CD14-positive monocyte (primary cell): ENCODE measurements around the gene SLX4. TPM values are rescaled to one million over a fixed set of nuclear protein-coding genes. Genes with fewer than 3 reads are reported as not detected.

Experiments used
- DNase-seq, 3 donors: peaks; one replicate each; pipeline ENCODE4 v3.0.0-alpha.2; 2011 to 2022
- H2AFZ ChIP-seq: 2 replicates; pipeline ENCODE4 v1.6.0; 2012; ENCODE audit warnings: mild to moderate bottlenecking, low read depth, low read length, inconsistent platforms; ENCODE audit not compliant: insufficient read depth, poor library complexity, severe bottlenecking
- H3K27ac ChIP-seq, 2 donors: 1 replicate in 1 of 2; 2 replicates in 1 of 2; pipeline ENCODE4 v1.5.1; 2012 to 2013; ENCODE audit warnings: low read length in 2 of 2, control low read depth in 1 of 2, inconsistent platforms in 1 of 2, low read depth in 1 of 2, mild to moderate bottlenecking in 1 of 2
- H3K27me3 ChIP-seq, 2 donors: one replicate each; pipeline versions ENCODE4 v1.6.0 to v1.6.1; 2011 to 2013; ENCODE audit warnings: low read length in 2 of 2; ENCODE audit not compliant: control insufficient read depth in 2 of 2, insufficient read depth in 2 of 2
- H3K36me3 ChIP-seq, 2 donors: replicated peaks in 1 of 2; 1 replicate in 1 of 2; 2 replicates in 1 of 2; pipeline versions ENCODE4 v1.5.1 to v1.6.1; 2012 to 2013; ENCODE audit warnings: low read length in 2 of 2, control low read depth in 1 of 2, inconsistent platforms in 1 of 2, mild to moderate bottlenecking in 1 of 2; ENCODE audit not compliant: insufficient read depth in 2 of 2, control insufficient read depth in 1 of 2
- H3K4me1 ChIP-seq, 2 donors: 1 replicate in 1 of 2; 2 replicates in 1 of 2; pipeline versions ENCODE4 v1.5.1 to v1.6.1; 2012 to 2013; ENCODE audit warnings: low read length in 2 of 2, control low read depth in 1 of 2, inconsistent platforms in 1 of 2, mild to moderate bottlenecking in 1 of 2, moderate library complexity in 1 of 2; ENCODE audit not compliant: insufficient read depth in 2 of 2, control insufficient read depth in 1 of 2
- H3K4me2 ChIP-seq: replicated peaks from 2 replicates; pipeline ENCODE3; 2012; ENCODE audit warnings: low read length, moderate library complexity, mild to moderate bottlenecking; ENCODE audit not compliant: poor library complexity, severe bottlenecking; ENCODE audit errors: extremely low read depth
- H3K4me3 ChIP-seq, 3 experiments: fragments of 200-600 bp in 1 of 3; sonication (generic) in 1 of 3; replicated peaks in 1 of 3; 1 replicate in 2 of 3; 2 replicates in 1 of 3; pipeline ENCODE4 v1.5.1; 2011 to 2013; ENCODE audit warnings: low read length in 3 of 3, mild to moderate bottlenecking in 3 of 3, control low read depth in 2 of 3, low read depth in 2 of 3, inconsistent platforms in 1 of 3, moderate library complexity in 1 of 3
- H3K79me2 ChIP-seq: 2 replicates; pipeline ENCODE4 v1.6.0; 2012; ENCODE audit warnings: mild to moderate bottlenecking, control low read depth, inconsistent platforms, low read length, moderate library complexity; ENCODE audit not compliant: insufficient read depth
- H3K9ac ChIP-seq: 2 replicates; pipeline ENCODE4 v1.6.0; 2017; ENCODE audit warnings: low read length, mild to moderate bottlenecking; ENCODE audit not compliant: insufficient read depth, poor library complexity, severe bottlenecking
- H3K9me3 ChIP-seq, 2 donors: replicated peaks in 1 of 2; 1 replicate in 1 of 2; 2 replicates in 1 of 2; pipeline versions ENCODE4 v1.5.1 to v1.6.1; 2012 to 2013; ENCODE audit warnings: low read length in 2 of 2, control low read depth in 1 of 2; ENCODE audit not compliant: control insufficient read depth in 1 of 2, insufficient read depth in 1 of 2
- H4K20me1 ChIP-seq: 2 replicates; pipeline ENCODE4 v1.6.0; 2012; ENCODE audit warnings: mild to moderate bottlenecking, low read length, control low read depth, moderate library complexity; ENCODE audit not compliant: insufficient read depth
- H3K27ac Mint-ChIP-seq, 7 donors: one replicate each; pipeline ENCODE4 v1.8.0; 2020; ENCODE audit warnings: mild to moderate bottlenecking in 7 of 7, mixed read lengths in 7 of 7, moderate library complexity in 6 of 7, inconsistent platforms in 2 of 7
- H3K27me3 Mint-ChIP-seq, 3 donors: one replicate each; pipeline ENCODE4 v1.8.0; 2021 to 2022; ENCODE audit warnings: low read depth in 3 of 3, mild to moderate bottlenecking in 3 of 3, mixed read lengths in 3 of 3, moderate library complexity in 3 of 3, inconsistent platforms in 1 of 3
- H3K36me3 Mint-ChIP-seq, 2 donors: one replicate each; pipeline ENCODE4 v1.8.0; 2020; ENCODE audit warnings: mixed read lengths in 2 of 2, inconsistent platforms in 1 of 2, mild to moderate bottlenecking in 1 of 2
- H3K4me1 Mint-ChIP-seq: one replicate; pipeline ENCODE4 v1.8.0; 2020; ENCODE audit warnings: mild to moderate bottlenecking, mixed read lengths
- H3K4me3 Mint-ChIP-seq, 2 donors: one replicate each; pipeline ENCODE4 v1.8.0; 2020; ENCODE audit warnings: mild to moderate bottlenecking in 2 of 2, mixed read lengths in 2 of 2, moderate library complexity in 1 of 2
- H3K9me3 Mint-ChIP-seq, 7 donors: one replicate each; pipeline ENCODE4 v1.8.0; 2020 to 2022; ENCODE audit warnings: mixed read lengths in 7 of 7, mild to moderate bottlenecking in 6 of 7, moderate library complexity in 6 of 7, inconsistent platforms in 2 of 7
- WGBS: methylation state at CpG from one replicate; pipeline ENCODE4 v1.1.5; 2013; ENCODE audit warnings: missing lambda C conversion rate; ENCODE audit not compliant: insufficient coverage; 5-methylcytosine and 5-hydroxymethylcytosine counted together
- intact Hi-C, 2 donors: fragments of 100-400 bp; cut with micrococcal nuclease; formaldehyde crosslinking; loops; one replicate each; pipeline versions ENCODE4 v1.15.0 to v1.15.1; 2023
- polyA plus RNA-seq, 3 donors: library from polyadenylated mRNA; depleted of rRNA in 1 of 3; unstranded in 2 of 3; stranded (reverse) in 1 of 3; fragments of 300-500 nt in 2 of 3; fragments of >200 nt in 1 of 3; fragmentation: Illumina TruSeq in 2 of 3; gene quantifications; 1 replicate in 2 of 3; 2 replicates in 1 of 3; pipeline ENCODE4 v1.2.3, GENCODE V29; 2012 to 2021
- TF ChIP-seq, protein P1 (sequence below): fragments of 200-600 bp; IDR thresholded peaks from one replicate; pipeline ENCODE4 v1.8.0; 2022; ENCODE audit warnings: antibody characterized with exemption, mild to moderate bottlenecking

SLX4 gene
- polyA plus RNA-seq, 3 donors: 0.12 to 2.4 (median 0.71) TPM

DNA sequence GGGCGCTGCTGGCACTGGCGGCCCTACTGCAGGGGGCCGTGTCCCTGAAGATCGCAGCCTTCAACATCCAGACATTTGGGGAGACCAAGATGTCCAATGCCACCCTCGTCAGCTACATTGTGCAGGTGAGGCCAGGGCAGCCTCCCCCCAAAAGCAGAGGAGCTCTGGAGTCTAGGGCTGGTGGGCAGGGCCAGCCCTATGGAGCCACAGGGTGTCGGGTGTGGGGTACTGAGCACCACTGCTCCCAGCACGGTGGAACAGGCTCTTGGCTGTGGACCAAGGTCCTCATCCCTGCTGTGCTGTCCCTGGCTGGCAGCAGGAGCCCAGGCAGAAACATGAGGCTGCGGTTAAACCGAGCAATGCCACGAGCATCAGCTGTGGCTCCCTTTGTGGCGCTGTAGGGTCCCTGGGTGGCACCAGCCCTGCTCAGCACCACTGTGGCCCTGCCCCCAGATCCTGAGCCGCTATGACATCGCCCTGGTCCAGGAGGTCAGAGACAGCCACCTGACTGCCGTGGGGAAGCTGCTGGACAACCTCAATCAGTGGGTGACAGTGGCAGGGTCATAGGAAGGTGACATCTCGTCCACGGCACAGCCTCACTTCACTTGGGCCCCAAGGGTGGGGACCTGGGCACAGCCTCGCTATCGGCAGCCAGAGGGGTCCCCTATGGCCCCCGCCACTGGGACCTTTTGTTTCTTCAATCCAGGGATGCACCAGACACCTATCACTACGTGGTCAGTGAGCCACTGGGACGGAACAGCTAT lies 44.2 kb upstream of the SLX4 start:
- peaks cover 1% of the 10 kb centered on the region for H3K4me1 Mint-ChIP-seq
- H3K27ac Mint-ChIP-seq: no peak overlapping the region
- Histone ChIP-seq H3K4me1 (no peaks in the 10 kb centered on the region), H4K20me1 (no peaks in the 10 kb centered on the region), H3K27me3 (no peaks in the 10 kb centered on the region), H3K27ac (no peak overlapping the region), H3K9me3 (no peaks in the 10 kb centered on the region), H3K4me2 (no peak overlapping the region), H3K36me3 (peaks cover 66 to 86% of the 10 kb centered on the region in 2 donors), H3K9ac (no peak overlapping the region), H2AFZ (no peak overlapping the region), H3K79me2 (no peaks in the 10 kb centered on the region), H3K4me3 (no peak overlapping the region)
- no peaks in the 10 kb centered on the region for H3K27me3 Mint-ChIP-seq
- peaks cover 0 to 2% (median 0%) of the 10 kb centered on the region in 7 donors for H3K9me3 Mint-ChIP-seq
- H3K36me3 Mint-ChIP-seq: peaks cover 71 to 89% of the 10 kb centered on the region in 2 donors
- WGBS: 98% methylated on average over 18 of the region's 21 CpGs
- no peak for DNase-seq
- TF ChIP-seq, protein P1, sequence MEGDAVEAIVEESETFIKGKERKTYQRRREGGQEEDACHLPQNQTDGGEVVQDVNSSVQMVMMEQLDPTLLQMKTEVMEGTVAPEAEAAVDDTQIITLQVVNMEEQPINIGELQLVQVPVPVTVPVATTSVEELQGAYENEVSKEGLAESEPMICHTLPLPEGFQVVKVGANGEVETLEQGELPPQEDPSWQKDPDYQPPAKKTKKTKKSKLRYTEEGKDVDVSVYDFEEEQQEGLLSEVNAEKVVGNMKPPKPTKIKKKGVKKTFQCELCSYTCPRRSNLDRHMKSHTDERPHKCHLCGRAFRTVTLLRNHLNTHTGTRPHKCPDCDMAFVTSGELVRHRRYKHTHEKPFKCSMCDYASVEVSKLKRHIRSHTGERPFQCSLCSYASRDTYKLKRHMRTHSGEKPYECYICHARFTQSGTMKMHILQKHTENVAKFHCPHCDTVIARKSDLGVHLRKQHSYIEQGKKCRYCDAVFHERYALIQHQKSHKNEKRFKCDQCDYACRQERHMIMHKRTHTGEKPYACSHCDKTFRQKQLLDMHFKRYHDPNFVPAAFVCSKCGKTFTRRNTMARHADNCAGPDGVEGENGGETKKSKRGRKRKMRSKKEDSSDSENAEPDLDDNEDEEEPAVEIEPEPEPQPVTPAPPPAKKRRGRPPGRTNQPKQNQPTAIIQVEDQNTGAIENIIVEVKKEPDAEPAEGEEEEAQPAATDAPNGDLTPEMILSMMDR: no peak
- intact Hi-C loops: no loop called here
- no peak overlapping the region for H3K4me3 Mint-ChIP-seq

DNA sequence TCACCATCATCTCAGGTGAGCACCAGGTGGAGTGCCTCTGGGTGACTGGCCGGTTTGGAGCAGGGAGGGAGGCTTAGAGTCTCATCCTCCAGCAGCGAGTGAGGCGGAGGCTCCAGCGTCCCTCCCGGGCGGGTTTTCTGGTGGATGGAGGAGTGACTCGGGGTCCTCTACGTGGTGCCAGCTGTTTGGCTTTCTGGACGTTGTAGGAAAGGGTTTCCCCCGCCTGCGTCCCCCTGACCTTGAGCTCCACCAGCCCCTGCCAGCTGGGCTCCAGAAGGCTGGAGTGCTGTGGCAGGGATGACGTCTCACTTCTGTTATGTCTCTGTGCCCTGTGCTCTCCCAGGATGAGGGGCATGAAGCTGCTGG lies 43.6 kb upstream of the SLX4 start:
- H3K79me2 ChIP-seq: no peaks in the 10 kb centered on the region
- Mint-ChIP-seq H3K9me3 (peaks cover 0 to 2% (median 0%) of the 10 kb centered on the region in 7 donors), H3K27ac (no peak overlapping the region), H3K4me3 (no peak overlapping the region), H3K36me3 (peaks cover 71 to 89% of the 10 kb centered on the region in 2 donors), H3K4me1 (peaks cover 1% of the 10 kb centered on the region), H3K27me3 (no peaks in the 10 kb centered on the region)
- no peak for DNase-seq
- H3K4me1 ChIP-seq: no peaks in the 10 kb centered on the region
- intact Hi-C loops: no loop called here
- no peaks in the 10 kb centered on the region for H3K9me3 ChIP-seq
- no peak overlapping the region for H3K9ac ChIP-seq
- H2AFZ ChIP-seq: no peak overlapping the region
- TF ChIP-seq, protein P1: no peak
- no peak overlapping the region for H3K4me3 ChIP-seq
- H3K27ac ChIP-seq: no peak overlapping the region
- H3K27me3 ChIP-seq: no peaks in the 10 kb centered on the region
- peaks cover 61 to 81% of the 10 kb centered on the region in 2 donors for H3K36me3 ChIP-seq
- H3K4me2 ChIP-seq: no peak overlapping the region
- WGBS: 92% methylated on average over 12 of the region's 12 CpGs
- H4K20me1 ChIP-seq: no peaks in the 10 kb centered on the region
